ENCODE data around the gene KRTAP10-2. TPM values are rescaled to one million over a fixed set of nuclear protein-coding genes. Genes with fewer than 3 reads are reported as not detected.

Gene KRTAP10-2
- total and polyA plus RNA-seq, 2 of the 4 experiments (the other 2 are of a cell fraction) = not detected

DNA sequence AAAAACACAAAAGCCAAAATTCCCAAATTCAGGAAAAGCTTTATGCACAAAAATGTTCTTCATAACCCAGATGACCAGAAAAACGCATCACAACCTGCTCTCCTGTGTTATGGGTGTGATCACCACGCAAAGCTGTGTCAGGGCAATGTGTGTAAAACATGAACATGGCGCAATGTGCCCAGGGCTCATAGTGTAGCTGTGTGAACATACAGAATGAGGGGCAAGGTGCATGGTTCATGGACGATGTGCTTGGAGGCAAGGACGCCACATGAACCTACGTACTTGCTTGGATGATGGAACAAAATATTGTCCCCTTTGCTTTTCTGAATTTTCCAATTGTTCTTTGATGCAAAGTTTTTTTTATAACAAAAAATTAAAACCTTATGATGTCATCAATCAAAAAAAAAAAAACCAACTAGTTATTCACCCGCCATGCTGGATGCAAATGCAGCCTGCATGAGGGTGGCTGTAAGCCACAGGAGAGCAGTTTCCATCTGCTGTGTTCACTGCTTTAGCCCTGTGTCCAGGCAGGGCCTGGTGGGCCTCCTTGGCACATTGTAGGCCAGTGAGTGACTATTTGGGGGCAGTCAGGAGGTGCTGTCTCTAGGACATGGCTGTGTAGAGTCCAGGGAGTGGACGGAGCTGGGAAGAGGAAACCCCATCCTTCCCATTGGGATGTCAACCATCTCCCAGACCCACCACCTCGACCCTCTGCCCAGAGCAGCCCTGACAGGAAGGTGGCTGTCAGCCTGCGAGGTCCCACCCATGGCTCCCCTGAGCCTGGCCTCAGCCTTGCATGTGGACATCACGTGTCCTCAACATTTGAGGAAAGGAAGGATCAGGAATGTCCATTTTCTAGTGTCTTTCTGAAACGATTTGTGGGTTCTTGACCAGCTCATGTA is 25.0 kb downstream of the KRTAP10-2 start:
- Histone ChIP-seq H2AFZ (replicated peaks; ENCODE audit: low read length, poor library complexity) (no peak overlapping the region), H3K9ac (ENCODE audit: low read depth, low read length) (no peak overlapping the region), H3K56ac (ENCODE audit: extremely low read depth, insufficient read depth, low read length) (no peak overlapping the region), H3K4me3 (ENCODE audit: insufficient read depth, low read depth, low read length) (no peak overlapping the region), H3K27me3 (ENCODE audit: control insufficient read depth, insufficient read depth, low read length) (no peaks in the 10 kb centered on the region), H3K9me3 (ENCODE audit: control insufficient read depth, insufficient read depth, low read length) (peaks cover 23% of the 10 kb centered on the region), H3K36me3 (ENCODE audit: control insufficient read depth, insufficient read depth, low read length) (no peaks in the 10 kb centered on the region), H2AK5ac (ENCODE audit: low read depth, low read length) (no peak overlapping the region), H2BK15ac (ENCODE audit: low read depth, low read length) (no peak overlapping the region), H2BK20ac (ENCODE audit: low read depth, low read length) (no peak overlapping the region), H3K14ac (replicated peaks; ENCODE audit: low read depth, low read length) (no peak overlapping the region), H2BK120ac (ENCODE audit: low read depth, low read length) (no peak overlapping the region), H4K20me1 (ENCODE audit: insufficient read depth, low read length) (no peaks in the 10 kb centered on the region), H3K4me1 (ENCODE audit: control insufficient read depth, insufficient read depth, low read length) (no peaks in the 10 kb centered on the region), H3K23ac (ENCODE audit: low read depth, low read length) (no peak overlapping the region), H3K27ac (ENCODE audit: insufficient read depth, low read length) (no peak overlapping the region), H2BK5ac (ENCODE audit: low read depth, low read length, poor library complexity, severe bottlenecking) (no peak overlapping the region), H2AK9ac (replicated peaks; ENCODE audit: low read depth, low read length, poor library complexity) (no peak overlapping the region), H4K91ac (ENCODE audit: insufficient read depth, low read depth, low read length) (no peak overlapping the region), H4K5ac (ENCODE audit: low read depth, low read length) (no peak overlapping the region), H3K18ac (ENCODE audit: low read depth, low read length) (no peak overlapping the region), H3K9me1 (ENCODE audit: insufficient read depth, low read length) (no peaks in the 10 kb centered on the region), H3K4ac (ENCODE audit: low read depth, low read length) (no peak overlapping the region), H4K8ac (ENCODE audit: low read depth in 2 of 2, low read length in 2 of 2) (no peak overlapping the region), H3K79me1 (ENCODE audit: low read depth in 1 of 2, low read length in 2 of 2) (no peaks in the 10 kb centered on the region), H3K4me2 (ENCODE audit: low read depth, low read length) (no peak overlapping the region)
- ChIA-PET CTCF (no interaction called here), POLR2A (ENCODE audit: unreplicated experiment) (no interaction called here)
- BruUV-seq (replicated peaks) = no TSS peak
- DNase-seq (no peak), ATAC-seq (ENCODE audit: low read depth) (no peak)
- dilution Hi-C loops (cut with HindIII; ENCODE audit: low sequenced_read_pairs, unreplicated experiment) (no loop called here), in situ Hi-C loops (cut with MboI; ENCODE audit: low sequenced_read_pairs) (no loop called here), intact Hi-C loops (cut with micrococcal nuclease) (no loop called here)
- 73% methylated on average over 2 of the region's 12 CpGs; no CpG with 5 or more reads in 1 of the 2 experiments for WGBS, 2 experiments (ENCODE audit: extremely low coverage in 2 of 2, insufficient read length in 1 of 2)
- TF ChIP-seq RFX5 (IDR thresholded peaks at IDR 0.05; ENCODE audit: low read depth, low read length) = no peak
- no peak for TF ChIP-seq USF2 (IDR thresholded peaks at IDR 0.05; ENCODE audit: low read depth, low read length)
- TF ChIP-seq CHD1 (IDR thresholded peaks at IDR 0.05; ENCODE audit: low read depth, low read length) = no peak
- no peak for TF ChIP-seq RCOR1 (IDR thresholded peaks at IDR 0.05; ENCODE audit: insufficient replicate concordance, low read length)
- TF ChIP-seq BHLHE40 (IDR thresholded peaks at IDR 0.05; ENCODE audit: low read depth, low read length) = no peak
- no peak for TF ChIP-seq NFE2L2 (IDR thresholded peaks at IDR 0.05; ENCODE audit: low read depth, low read length)
- TF ChIP-seq FOS (IDR thresholded peaks at IDR 0.05; ENCODE audit: low read depth, low read length) = no peak
- TF ChIP-seq, protein P1, sequence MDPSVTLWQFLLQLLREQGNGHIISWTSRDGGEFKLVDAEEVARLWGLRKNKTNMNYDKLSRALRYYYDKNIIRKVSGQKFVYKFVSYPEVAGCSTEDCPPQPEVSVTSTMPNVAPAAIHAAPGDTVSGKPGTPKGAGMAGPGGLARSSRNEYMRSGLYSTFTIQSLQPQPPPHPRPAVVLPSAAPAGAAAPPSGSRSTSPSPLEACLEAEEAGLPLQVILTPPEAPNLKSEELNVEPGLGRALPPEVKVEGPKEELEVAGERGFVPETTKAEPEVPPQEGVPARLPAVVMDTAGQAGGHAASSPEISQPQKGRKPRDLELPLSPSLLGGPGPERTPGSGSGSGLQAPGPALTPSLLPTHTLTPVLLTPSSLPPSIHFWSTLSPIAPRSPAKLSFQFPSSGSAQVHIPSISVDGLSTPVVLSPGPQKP (IDR thresholded peaks at IDR 0.05; ENCODE audit: borderline replicate concordance, low read depth, low read length) = no peak
- TF ChIP-seq POLR2A (IDR thresholded peaks at IDR 0.05; ENCODE audit: low read depth, low read length) = no peak
- TF ChIP-seq MAZ (IDR thresholded peaks at IDR 0.05; ENCODE audit: borderline replicate concordance, low read depth, low read length) = no peak
- TF ChIP-seq MAFK (IDR thresholded peaks at IDR 0.05; ENCODE audit: low read depth, low read length) = no peak
- TF ChIP-seq CEBPB (IDR thresholded peaks at IDR 0.05; ENCODE audit: low read depth, low read length) = no peak
- no peak for TF ChIP-seq MXI1 (IDR thresholded peaks at IDR 0.05; ENCODE audit: borderline replicate concordance, low read depth, low read length)
- TF ChIP-seq SMC3 (IDR thresholded peaks at IDR 0.05; ENCODE audit: low read depth, low read length) = no peak
- TF ChIP-seq RAD21 (IDR thresholded peaks at IDR 0.05; ENCODE audit: low read length) = no peak

Measured in IMR-90 (cell line).